H1 (cell line): ENCODE data around the gene ERMARD. TPM values are rescaled to one million over a fixed set of nuclear protein-coding genes. Genes with fewer than 3 reads are reported as not detected.

Experiments
- CTCF ChIA-PET: fragments of 300-600 bp; sonication (Branson Sonifier 250); formaldehyde crosslinking; loops from one replicate; lab custom pipeline; 2021; ENCODE audit not compliant: partially characterized antibody; lab: Charles Lee
- POLR2A ChIA-PET: fragments of 300-600 bp; sonication (Branson Sonifier 250); formaldehyde crosslinking; loops from one replicate; lab custom pipeline; 2021; ENCODE audit warnings: inconsistent platforms; ENCODE audit not compliant: partially characterized antibody; lab: Charles Lee
- DNase-seq, 2 experiments: peaks; one replicate each; pipeline versions ENCODE4 v3.0.0 to v3.0.0-alpha.2; 2010 to 2022; ENCODE audit warnings: low spot score in 2 of 2, low read depth in 1 of 2, mixed read lengths in 1 of 2
- FAIRE-seq: peaks from 2 replicates; lab custom pipeline; 2011; peaks lifted over from hg19 to GRCh38; lab: Jason Lieb, UNC
- H2AFZ ChIP-seq: 2 replicates; pipeline ENCODE4 v1.8.1; 2012; ENCODE audit warnings: low read length, inconsistent platforms
- H2AK5ac ChIP-seq: 2 replicates; pipeline ENCODE4 v1.6.1; 2013; ENCODE audit warnings: low read depth, low read length
- H2BK120ac ChIP-seq: replicated peaks from 2 replicates; pipeline ENCODE3; 2013; ENCODE audit warnings: low read depth, low read length, inconsistent platforms
- H2BK12ac ChIP-seq: 2 replicates; pipeline ENCODE4 v1.6.1; 2013; ENCODE audit warnings: low read depth, low read length
- H2BK15ac ChIP-seq: 2 replicates; pipeline ENCODE4 v1.6.1; 2013; ENCODE audit warnings: low read length
- H2BK20ac ChIP-seq: 2 replicates; pipeline ENCODE4 v1.6.1; 2013; ENCODE audit warnings: low read length
- H2BK5ac ChIP-seq: 2 replicates; pipeline ENCODE4 v1.6.1; 2013; ENCODE audit warnings: low read depth, low read length
- H3K14ac ChIP-seq: 2 replicates; pipeline ENCODE4 v1.6.1; 2013; ENCODE audit warnings: inconsistent platforms; ENCODE audit not compliant: insufficient read length
- H3K18ac ChIP-seq: 2 replicates; pipeline ENCODE4 v1.6.1; 2013; ENCODE audit warnings: low read length; ENCODE audit errors: extremely low read depth
- H3K23ac ChIP-seq: 2 replicates; pipeline ENCODE4 v1.6.1; 2013; ENCODE audit warnings: inconsistent platforms; ENCODE audit not compliant: insufficient read length
- H3K23me2 ChIP-seq: 2 replicates; pipeline ENCODE4 v1.6.1; 2013; ENCODE audit warnings: low read depth, low read length
- H3K27ac ChIP-seq: 2 replicates; pipeline ENCODE4 v1.6.1; 2011; ENCODE audit warnings: low read depth, low read length, inconsistent platforms
- H3K27me3 ChIP-seq, 4 experiments: replicated peaks in 1 of 4; 1 replicate in 1 of 4; 2 replicates in 3 of 4; pipeline versions ENCODE4 v1.6.1 to v1.8.1; 2011 to 2013; ENCODE audit warnings: low read length in 3 of 4, mild to moderate bottlenecking in 3 of 4, inconsistent platforms in 2 of 4, mixed read lengths in 2 of 4, moderate library complexity in 1 of 4; ENCODE audit not compliant: control insufficient read depth in 3 of 4, insufficient read depth in 3 of 4; ENCODE audit errors: extremely low read depth in 1 of 4
- H3K36me3 ChIP-seq, 4 experiments: 2 replicates each; pipeline versions ENCODE4 v1.6.1 to v1.8.1; 2011 to 2013; ENCODE audit warnings: mild to moderate bottlenecking in 4 of 4, low read length in 3 of 4, moderate library complexity in 2 of 4, control low read depth in 1 of 4, inconsistent platforms in 1 of 4; ENCODE audit not compliant: insufficient read depth in 4 of 4, control insufficient read depth in 2 of 4
- H3K4ac ChIP-seq: replicated peaks from 2 replicates; pipeline ENCODE3; 2013; ENCODE audit warnings: low read length, low read depth, mixed read lengths, inconsistent platforms; ENCODE audit not compliant: insufficient read length
- H3K4me1 ChIP-seq, 4 experiments: replicated peaks in 1 of 4; 1 replicate in 1 of 4; 2 replicates in 3 of 4; pipeline versions ENCODE4 v1.6.1 to v1.8.1; 2011 to 2013; ENCODE audit warnings: low read length in 3 of 4, inconsistent platforms in 2 of 4, mixed read lengths in 1 of 4; ENCODE audit not compliant: insufficient read depth in 4 of 4, control insufficient read depth in 3 of 4
- H3K4me2 ChIP-seq, 2 experiments: 2 replicates each; pipeline versions ENCODE4 v1.6.1 to v1.8.1; 2011 to 2013; ENCODE audit warnings: low read depth in 2 of 2, low read length in 2 of 2, control low read depth in 1 of 2, inconsistent platforms in 1 of 2, mild to moderate bottlenecking in 1 of 2; ENCODE audit not compliant: insufficient read depth in 1 of 2
- H3K4me3 ChIP-seq, 4 experiments: fragments of 200-600, 300-600 bp in 1 of 4; sonication (generic), shearing (Covaris generic), sonication (Bioruptor Twin) in 1 of 4; 2 replicates each; pipeline versions ENCODE4 v1.5.1 to v1.8.1; 2011 to 2016; ENCODE audit warnings: low read length in 4 of 4, low read depth in 3 of 4, control low read depth in 2 of 4, inconsistent platforms in 2 of 4, mild to moderate bottlenecking in 2 of 4, mixed read lengths in 1 of 4, moderate library complexity in 1 of 4; ENCODE audit not compliant: insufficient read depth in 2 of 4; ENCODE audit errors: extremely low read depth in 1 of 4
- H3K56ac ChIP-seq: replicated peaks from 2 replicates; pipeline ENCODE3; 2013; ENCODE audit warnings: low read depth, mild to moderate bottlenecking, mixed read lengths, low read length, inconsistent platforms; ENCODE audit not compliant: insufficient read length
- H3K79me1 ChIP-seq: 2 replicates; pipeline ENCODE4 v1.6.1; 2013; ENCODE audit warnings: low read depth, low read length, control low read depth
- H3K79me2 ChIP-seq, 2 experiments: 2 replicates each; pipeline versions ENCODE4 v1.6.1 to v1.8.1; 2012 to 2013; ENCODE audit warnings: low read length in 2 of 2, mild to moderate bottlenecking in 2 of 2, inconsistent platforms in 1 of 2; ENCODE audit not compliant: insufficient read depth in 2 of 2, control insufficient read depth in 1 of 2
- H3K9ac ChIP-seq, 4 experiments: replicated peaks in 1 of 4; 1 replicate in 1 of 4; 2 replicates in 3 of 4; pipeline versions ENCODE4 v1.6.1 to v1.8.1; 2011 to 2013; ENCODE audit warnings: low read depth in 3 of 4, low read length in 3 of 4, control low read depth in 2 of 4, mild to moderate bottlenecking in 2 of 4, moderate library complexity in 2 of 4, inconsistent platforms in 1 of 4; ENCODE audit errors: extremely low read depth in 1 of 4
- H3K9me3 ChIP-seq, 2 experiments: 2 replicates each; pipeline versions ENCODE4 v1.6.1 to v1.8.1; 2012 to 2013; ENCODE audit warnings: mild to moderate bottlenecking in 2 of 2, moderate library complexity in 2 of 2, control low read depth in 1 of 2, inconsistent platforms in 1 of 2, low read depth in 1 of 2, low read length in 1 of 2, mixed read lengths in 1 of 2; ENCODE audit not compliant: insufficient read depth in 2 of 2
- H4K20me1 ChIP-seq, 2 experiments: replicated peaks in 1 of 2; 2 replicates each; pipeline versions ENCODE3 to v1.8.1; 2011 to 2013; ENCODE audit warnings: inconsistent platforms in 2 of 2, low read length in 2 of 2, mild to moderate bottlenecking in 1 of 2; ENCODE audit not compliant: insufficient read depth in 2 of 2, control insufficient read depth in 1 of 2
- H4K5ac ChIP-seq: 2 replicates; pipeline ENCODE4 v1.6.1; 2013; ENCODE audit warnings: low read length, low read depth, mixed read lengths, inconsistent platforms; ENCODE audit not compliant: insufficient read length
- H4K8ac ChIP-seq: 2 replicates; pipeline ENCODE4 v1.8.0; 2013; ENCODE audit warnings: mild to moderate bottlenecking, moderate library complexity, low read length, inconsistent platforms; ENCODE audit not compliant: insufficient read depth; ENCODE audit errors: extremely low read depth
- H4K91ac ChIP-seq: replicated peaks from 2 replicates; pipeline ENCODE3; 2013; ENCODE audit warnings: low read length, mixed read lengths, inconsistent platforms; ENCODE audit not compliant: insufficient read length
- CTBP2 ChIP-seq: IDR thresholded peaks from 2 replicates; pipeline ENCODE4 v1.7.0; 2011; ENCODE audit warnings: borderline replicate concordance, mild to moderate bottlenecking, moderate library complexity, mixed read lengths, low read length; ENCODE audit not compliant: insufficient read depth, insufficient read length
- EP300 ChIP-seq, 2 experiments: IDR thresholded peaks; 1 replicate in 1 of 2; 2 replicates in 1 of 2; pipeline ENCODE4 v1.6.1; 2011 to 2012; ENCODE audit warnings: low read depth in 2 of 2, low read length in 2 of 2, mild to moderate bottlenecking in 2 of 2, borderline replicate concordance in 1 of 2, inconsistent platforms in 1 of 2, moderate library complexity in 1 of 2
- HDAC2 ChIP-seq, 2 experiments: fragments of 300-600 bp in 1 of 2; sonication (generic) in 1 of 2; IDR thresholded peaks; 2 replicates each; pipeline ENCODE4 v1.6.1; 2011 to 2012; ENCODE audit warnings: low read depth in 2 of 2, low read length in 2 of 2, mild to moderate bottlenecking in 2 of 2, moderate library complexity in 2 of 2, borderline replicate concordance in 1 of 2, inconsistent platforms in 1 of 2
- NANOG ChIP-seq: IDR thresholded peaks from 2 replicates; pipeline ENCODE4 v1.6.1; 2011; ENCODE audit warnings: low read length, low read depth, mild to moderate bottlenecking, inconsistent platforms; ENCODE audit not compliant: insufficient read depth, poor library complexity, severe bottlenecking
- PHF8 ChIP-seq: fragments of 200-600 bp; sonication (generic); conservative IDR thresholded peaks from 2 replicates; pipeline ENCODE4 v1.7.1; 2012; ENCODE audit warnings: low read depth, mild to moderate bottlenecking, inconsistent platforms, low read length, moderate library complexity
- POLR2AphosphoS5 ChIP-seq: IDR thresholded peaks from 2 replicates; pipeline ENCODE4 v1.6.1; 2011; ENCODE audit warnings: low read depth, low read length
- SIRT6 ChIP-seq: IDR thresholded peaks from one replicate; pipeline ENCODE4 v1.7.1; 2012; ENCODE audit warnings: low read length, inconsistent platforms
- SIX5 ChIP-seq: IDR thresholded peaks from 2 replicates; pipeline ENCODE4 v1.6.1; 2011; ENCODE audit warnings: mild to moderate bottlenecking, low read depth, low read length
- SP2 ChIP-seq: IDR thresholded peaks from 2 replicates; pipeline ENCODE4 v1.6.1; 2012; ENCODE audit warnings: mild to moderate bottlenecking, low read length, inconsistent platforms
- SRF ChIP-seq: IDR thresholded peaks from 2 replicates; pipeline ENCODE4 v1.6.1; 2011; ENCODE audit warnings: mild to moderate bottlenecking, low read depth, low read length, moderate library complexity
- TCF12 ChIP-seq: IDR thresholded peaks from 2 replicates; pipeline ENCODE4 v1.6.1; 2011; ENCODE audit warnings: low read depth, mild to moderate bottlenecking, low read length
- WGBS, 2 experiments: shearing (Covaris generic) in 1 of 2; methylation state at CpG; one replicate each; pipeline versions ENCODE4 v1.1.6 to v1.1.7; 2013 to 2015; ENCODE audit warnings: low lambda C conversion rate in 2 of 2, mixed read lengths in 2 of 2, inconsistent platforms in 1 of 2, low coverage in 1 of 2, missing lambda C conversion rate in 1 of 2; ENCODE audit not compliant: insufficient replicate concordance in 2 of 2, insufficient coverage in 1 of 2, insufficient read length in 1 of 2; ENCODE audit errors: extremely low coverage in 1 of 2, missing lambda C conversion rate in 1 of 2; 5-methylcytosine and 5-hydroxymethylcytosine counted together
- polyA plus RNA-seq, 7 experiments: library from polyadenylated mRNA; depleted of rRNA in 3 of 7; stranded (reverse) in 5 of 7; unstranded in 2 of 7; fragments of >200 nt in 5 of 7; fragments of 200-250 nt in 2 of 7; gene quantifications; 1 replicate in 5 of 7; 2 replicates in 1 of 7; 4 replicates in 1 of 7; pipeline versions ENCODE4 v1.2.1 to v1.2.3, GENCODE V29; 2011 to 2013; ENCODE audit warnings: missing spikeins in 2 of 7, mixed read lengths in 2 of 7
- total RNA-seq: library from RNA; stranded (reverse); fragmentation: NEBNext Ultra II Directional; extraction: Animal tissue kit (Norgen Biotek cat#: 25700); gene quantifications from 2 replicates; pipeline ENCODE4 v1.2.1, GENCODE V29; 2021

The ERMARD gene
- total and polyA plus RNA-seq, 2 of the 8 experiments (the other 6 are each of a cell fraction or from before 2014, with no cell fraction given) = 12.2 to 25.6 TPM

- no peak overlapping the region for H2BK15ac ChIP-seq
- H3K9me3 ChIP-seq = no peaks in the 10 kb centered on the region
- no peak overlapping the region for H3K23ac ChIP-seq
- H2AK5ac ChIP-seq = no peak overlapping the region
- no peak overlapping the region for H4K91ac ChIP-seq
- no peak overlapping the region for H3K14ac ChIP-seq
- no peak overlapping the region for H4K5ac ChIP-seq
- H3K18ac ChIP-seq = no peak overlapping the region
- H2BK5ac ChIP-seq = no peak overlapping the region
- no peak overlapping the region for H2BK120ac ChIP-seq
- TF ChIP-seq PHF8 = no peak
- no peak for TF ChIP-seq POLR2AphosphoS5
- no peak for TF ChIP-seq NANOG
- TF ChIP-seq CTBP2 = no peak
- no peak for TF ChIP-seq SRF
- no peak for TF ChIP-seq EP300 (IDR thresholded peaks at IDR 0.05; ENCODE audit: borderline replicate concordance in 1 of 2, low read depth in 2 of 2, low read length in 2 of 2)
- no peak for TF ChIP-seq HDAC2 (IDR thresholded peaks at IDR 0.05; ENCODE audit: borderline replicate concordance in 1 of 2, low read depth in 2 of 2, low read length in 2 of 2)
- TF ChIP-seq SP2 = no peak
- TF ChIP-seq SIX5 = no peak
- no peak for TF ChIP-seq SIRT6
- TF ChIP-seq TCF12 = no peak
- H3K4me3 ChIP-seq = no peak overlapping the region
- peaks cover 0 to 82% (median 23%) of the 10 kb centered on the region in 4 experiments; a peak in 7 of 8 replicates for H3K36me3 ChIP-seq
- H4K20me1 ChIP-seq = peaks cover 0 to 1% of the 10 kb centered on the region in 2 experiments
- no peak for FAIRE-seq
- no peaks in the 10 kb centered on the region for H3K4me1 ChIP-seq
- H3K23me2 ChIP-seq = no peaks in the 10 kb centered on the region
- 88% methylated on average over 2 of the region's 2 CpGs; no CpG with 5 or more reads in 1 of the 2 experiments for WGBS, 2 experiments
- peaks cover 0 to 14% of the 10 kb centered on the region in 2 experiments; a peak in 2 of 4 replicates for H3K79me2 ChIP-seq
- no peak overlapping the region for H3K4ac ChIP-seq
- H2BK12ac ChIP-seq = no peak overlapping the region
- CTCF ChIA-PET = no interaction called here
- H3K79me1 ChIP-seq = no peaks in the 10 kb centered on the region
- no peak overlapping the region for H3K56ac ChIP-seq
- POLR2A ChIA-PET = interaction anchor here (0.7 to 6.4 kb wide), 2 partner anchors 11 kb away, joined by 4 to 41 read pairs; partner anchors contain the start of genes C6orf120 and WDR27
- H3K9ac ChIP-seq = no peak overlapping the region
- no peak overlapping the region for H4K8ac ChIP-seq
- no peak overlapping the region for H3K4me2 ChIP-seq
- DNase-seq = no peak
- no peaks in the 10 kb centered on the region for H3K27me3 ChIP-seq
- H3K27ac ChIP-seq = no peak overlapping the region
- no peak overlapping the region for H2AFZ ChIP-seq
- H2BK20ac ChIP-seq = no peak overlapping the region
Measured at GRCh38 chr6:169714178-169714577, 37.2 kb upstream of the ERMARD start.
